NCI-H748 treated with DMSO at 0.1 percent for 48 hours (cell line): ENCODE results near the gene TBL2.
"Not testable (repeated sequence)": the region's sequence is repeated elsewhere in the genome, so short reads cannot be mapped to it uniquely, and the experiment has no call there.

Source experiments
- DNase-seq: peaks from one replicate; lab custom pipeline; 2025; lab: John Stamatoyannopoulos, UW

TBL2 gene, protein sequence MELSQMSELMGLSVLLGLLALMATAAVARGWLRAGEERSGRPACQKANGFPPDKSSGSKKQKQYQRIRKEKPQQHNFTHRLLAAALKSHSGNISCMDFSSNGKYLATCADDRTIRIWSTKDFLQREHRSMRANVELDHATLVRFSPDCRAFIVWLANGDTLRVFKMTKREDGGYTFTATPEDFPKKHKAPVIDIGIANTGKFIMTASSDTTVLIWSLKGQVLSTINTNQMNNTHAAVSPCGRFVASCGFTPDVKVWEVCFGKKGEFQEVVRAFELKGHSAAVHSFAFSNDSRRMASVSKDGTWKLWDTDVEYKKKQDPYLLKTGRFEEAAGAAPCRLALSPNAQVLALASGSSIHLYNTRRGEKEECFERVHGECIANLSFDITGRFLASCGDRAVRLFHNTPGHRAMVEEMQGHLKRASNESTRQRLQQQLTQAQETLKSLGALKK

DNA sequence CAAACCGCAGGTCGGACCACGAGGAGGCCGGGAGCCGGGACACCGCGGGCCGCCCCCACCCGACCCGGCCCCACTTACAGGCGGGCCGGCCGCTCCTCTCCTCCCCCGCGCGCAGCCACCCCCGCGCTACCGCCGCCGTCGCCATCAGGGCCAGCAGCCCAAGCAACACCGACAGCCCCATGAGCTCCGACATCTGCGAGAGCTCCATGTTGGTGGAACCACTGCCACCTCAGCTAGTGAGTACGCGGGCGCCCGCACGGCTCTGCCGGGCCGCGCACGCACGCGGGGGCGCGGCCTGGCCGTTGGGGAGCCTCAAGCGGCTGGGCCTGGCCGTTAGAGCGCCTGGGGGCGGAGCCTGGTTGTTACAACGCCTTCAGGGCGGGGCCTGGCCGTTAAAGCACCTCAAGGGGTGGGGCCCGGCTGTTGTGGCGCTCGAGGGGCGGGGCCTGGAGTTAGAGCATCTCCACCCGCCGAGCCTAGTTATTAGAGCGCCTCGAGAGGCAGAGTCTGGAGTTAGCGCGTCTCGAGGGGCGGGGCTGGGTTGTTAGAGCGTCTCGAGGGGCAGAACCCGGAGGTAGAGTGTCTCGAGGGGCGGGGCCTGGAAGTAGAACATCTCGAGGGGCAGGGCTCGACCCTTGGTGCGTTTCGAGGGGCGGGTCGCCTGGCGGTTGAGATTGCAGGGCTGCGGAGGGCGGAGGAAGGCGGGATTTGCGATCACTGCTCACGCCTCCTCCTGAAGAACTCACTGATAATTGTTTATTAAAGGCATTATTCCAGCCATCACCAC is at the start of gene TBL2:
Gene TBL2, minus strand, starts transcription at position 238 of the 787 bp plus-strand sequence. Its CDS starts 30 bp downstream, at position 208.
- DNase-seq, result peak; percentile 97

DNA sequence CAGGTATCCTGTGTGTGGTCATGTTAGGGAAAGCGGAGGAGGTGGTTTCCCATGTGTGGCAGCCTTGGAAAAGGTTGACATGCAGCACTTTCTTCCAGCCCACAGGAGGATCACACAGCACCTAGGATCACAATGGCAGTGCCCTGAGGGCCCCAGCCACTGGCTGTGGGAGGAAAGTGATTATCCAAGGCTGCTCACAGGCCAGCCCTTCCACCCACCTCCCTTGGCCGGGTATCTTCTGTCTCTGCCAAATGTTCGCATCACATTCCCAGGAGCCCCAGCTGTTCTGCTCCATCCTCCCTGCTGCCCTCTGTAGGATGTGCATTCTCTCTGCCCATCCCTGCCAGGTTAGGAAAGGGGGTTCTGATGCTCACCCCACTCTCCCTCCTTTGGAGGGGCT is 48.4 kb upstream of the TBL2 start:
- no peak for DNase-seq

DNA sequence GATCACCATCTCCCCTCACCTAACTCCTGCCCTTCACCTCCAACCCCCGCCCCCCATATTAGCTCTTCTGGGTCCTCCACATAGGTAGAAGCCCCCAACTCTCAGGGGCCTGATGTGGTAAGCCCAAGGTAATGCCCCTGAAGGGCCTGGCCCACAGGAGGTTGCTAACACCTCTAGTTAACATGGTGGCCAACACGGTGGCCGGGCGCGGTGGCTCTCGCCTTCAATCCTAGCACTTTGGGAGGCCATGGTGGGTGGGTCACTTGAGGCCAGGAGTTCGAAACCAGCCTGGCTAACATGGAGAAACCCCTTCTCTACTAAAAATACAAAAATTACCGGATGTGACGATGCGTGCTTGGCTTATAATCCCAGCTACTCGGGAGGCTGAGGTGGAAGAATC is 46.9 kb upstream of the TBL2 start:
- no peak for DNase-seq

DNA sequence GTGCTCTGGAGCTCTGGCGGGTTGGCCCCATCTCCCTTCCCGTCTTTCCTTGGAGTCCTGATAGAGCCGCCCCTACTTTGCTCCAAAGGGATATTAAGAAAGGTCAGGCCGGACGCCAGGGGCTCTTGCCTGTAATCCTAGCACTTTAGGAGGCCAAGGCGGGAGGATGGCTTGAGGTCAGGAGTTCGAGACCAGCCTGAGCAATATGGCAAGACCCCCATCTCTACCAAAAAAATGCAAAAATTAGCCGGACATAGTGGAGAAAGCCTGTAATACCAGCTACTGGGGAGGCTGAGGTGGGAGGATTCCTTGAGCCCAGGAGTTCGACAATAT is 46.3 kb upstream of the TBL2 start:
- no peak for DNase-seq

DNA sequence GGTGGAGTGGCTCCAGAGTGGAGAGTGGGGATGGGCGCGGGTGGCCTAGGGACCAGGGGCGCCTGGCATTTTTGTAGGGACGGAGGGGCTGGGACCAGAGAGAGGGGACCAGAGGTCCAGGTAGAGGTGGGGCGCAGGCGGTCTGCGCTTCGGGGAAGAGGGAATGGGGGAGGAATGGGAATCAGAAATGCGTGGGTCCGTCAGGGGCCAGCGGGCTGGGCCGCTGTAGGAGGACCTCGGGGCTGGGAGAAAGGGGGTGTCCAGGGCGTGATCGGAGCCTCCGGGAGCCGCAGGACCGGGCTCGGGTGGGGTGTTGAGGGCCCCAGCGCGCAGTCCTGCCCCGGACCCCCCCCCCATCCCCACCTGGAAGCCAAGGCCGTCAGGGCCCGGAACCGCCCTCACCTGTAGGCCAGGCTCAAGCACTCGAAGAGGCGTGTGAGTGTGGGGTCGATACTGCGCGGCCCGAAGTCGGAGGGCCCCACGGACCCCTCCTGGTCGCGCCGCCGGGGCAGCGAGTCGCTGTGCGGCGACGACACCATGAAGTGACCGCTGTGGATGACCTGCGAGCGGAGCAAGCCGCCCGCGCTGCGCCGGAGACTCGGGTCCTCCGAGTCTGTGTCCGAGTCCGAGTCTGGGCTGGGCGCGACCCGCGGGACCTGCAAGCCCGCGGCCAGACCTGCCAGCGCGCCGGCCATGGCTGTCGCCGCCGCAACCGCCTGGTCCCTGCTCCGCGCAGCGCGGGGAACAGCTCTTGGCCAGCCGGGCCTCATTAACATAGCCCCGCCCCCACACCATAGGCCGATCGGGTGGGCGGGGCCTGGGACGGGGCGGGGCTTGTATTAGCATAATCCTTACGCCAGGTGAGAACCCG is 45.7 kb upstream of the TBL2 start, which contains the start of gene MLXIPL:
Gene MLXIPL, minus strand, starts transcription at position 725 of the 871 bp plus-strand sequence. Its CDS starts 30 bp downstream, at position 695.
- DNase-seq, result peak; percentile 78

DNA sequence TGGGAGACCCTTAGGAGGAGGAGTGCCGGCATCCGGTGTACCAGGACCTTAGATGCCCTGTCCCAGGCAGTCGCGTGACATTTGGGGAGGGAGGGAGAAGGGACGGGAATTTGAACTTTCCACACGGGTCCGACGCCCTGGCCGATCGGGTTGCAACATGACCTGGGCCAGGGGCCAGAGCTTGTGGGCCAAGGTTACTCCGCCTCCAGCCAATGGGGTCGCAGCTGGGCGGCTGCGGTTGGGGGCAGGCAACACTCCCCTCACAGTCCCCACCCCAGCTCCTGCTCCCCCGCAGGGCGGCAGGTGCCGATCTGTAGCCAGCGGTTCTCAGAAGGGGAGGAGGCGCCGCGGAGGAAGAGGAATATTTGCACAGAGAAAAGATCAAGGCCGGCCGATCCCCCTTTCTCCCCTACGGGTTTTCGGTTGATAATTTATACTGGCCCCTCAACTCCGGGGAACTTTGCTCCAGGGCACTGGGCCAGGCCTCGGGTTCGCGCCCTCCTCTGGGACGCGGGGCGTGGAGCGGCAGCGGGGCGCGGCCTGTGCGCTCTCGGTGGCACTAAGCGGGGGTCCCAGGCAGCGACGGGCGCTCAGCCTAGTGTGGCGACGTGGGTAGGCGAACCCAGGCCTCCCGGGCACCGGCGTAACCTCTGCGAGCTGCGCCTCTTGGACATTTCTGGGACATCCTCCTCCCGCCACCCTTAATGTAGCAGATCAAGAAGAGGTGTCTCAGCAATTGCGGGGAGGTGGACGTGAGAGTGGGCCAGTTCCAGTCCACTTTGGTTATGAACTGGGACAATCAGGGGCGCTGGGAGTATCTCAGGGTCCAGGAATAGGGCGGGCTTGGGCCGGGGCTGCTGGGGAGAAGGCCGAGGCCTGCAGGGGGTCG is 44.8 kb upstream of the TBL2 start:
- DNase-seq, result no peak

DNA sequence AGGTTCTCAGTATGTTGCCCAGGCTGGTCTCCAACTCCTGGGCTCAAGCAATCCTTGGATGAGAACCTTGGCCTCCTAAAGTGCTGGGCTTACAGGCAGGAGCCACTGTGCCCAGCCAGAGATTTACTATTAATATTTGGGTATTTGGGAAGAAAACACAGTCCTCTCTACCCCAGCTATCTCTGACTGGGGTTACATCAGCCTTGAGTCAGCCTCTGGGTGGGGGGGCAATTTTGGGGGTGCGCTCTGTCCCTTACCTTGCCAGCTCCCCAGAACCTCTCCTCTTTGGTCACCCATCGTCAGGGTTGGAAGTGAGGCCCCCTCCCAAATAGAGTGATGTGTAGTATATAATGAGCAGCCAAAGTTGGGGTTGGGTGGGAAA is 44.1 kb upstream of the TBL2 start:
- no peak for DNase-seq

DNA sequence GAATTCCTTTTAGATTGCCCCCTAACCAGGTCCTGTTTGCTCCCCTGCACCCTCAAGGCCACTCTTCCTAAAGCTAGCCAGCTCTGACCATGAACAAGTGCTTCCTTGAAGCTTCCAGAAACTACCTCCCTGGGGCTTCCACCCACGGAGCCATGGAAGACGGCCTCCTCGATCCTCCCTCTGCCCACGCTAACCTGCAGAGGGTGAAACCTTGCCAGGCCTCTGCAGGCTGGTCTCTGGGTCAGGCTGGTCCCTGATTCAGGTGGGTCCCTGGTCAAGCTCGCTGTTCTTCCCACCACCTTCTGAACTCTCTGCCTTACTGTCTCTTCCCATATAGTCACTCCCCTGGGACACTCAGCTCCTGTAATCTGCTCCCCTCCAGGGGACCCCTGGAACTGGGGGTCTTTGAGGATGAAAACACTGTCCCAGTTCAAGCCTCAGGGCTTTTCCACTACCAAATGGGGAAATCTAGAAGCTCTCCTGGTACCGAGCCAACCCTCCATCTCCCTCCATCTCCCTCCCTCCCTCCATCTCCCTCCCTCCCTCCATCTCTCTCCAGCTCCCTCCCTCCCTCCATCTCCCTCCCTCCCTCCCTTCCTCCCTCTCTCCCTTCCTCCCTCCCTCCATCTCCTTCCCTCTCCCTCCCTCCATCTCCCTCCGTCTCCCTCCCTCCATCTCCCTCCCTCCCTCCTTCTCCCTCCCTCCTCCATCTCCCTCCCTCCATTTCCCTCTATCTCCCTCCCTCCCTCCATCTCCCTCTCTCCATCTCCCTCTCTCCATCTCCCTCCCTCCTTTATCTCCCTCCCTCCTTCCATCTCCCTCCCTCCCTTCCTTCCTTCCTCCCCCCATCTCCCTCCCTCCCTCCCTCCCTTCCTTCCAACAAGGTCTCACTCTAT is 43.0 kb upstream of the TBL2 start:
- no peak for DNase-seq

DNA sequence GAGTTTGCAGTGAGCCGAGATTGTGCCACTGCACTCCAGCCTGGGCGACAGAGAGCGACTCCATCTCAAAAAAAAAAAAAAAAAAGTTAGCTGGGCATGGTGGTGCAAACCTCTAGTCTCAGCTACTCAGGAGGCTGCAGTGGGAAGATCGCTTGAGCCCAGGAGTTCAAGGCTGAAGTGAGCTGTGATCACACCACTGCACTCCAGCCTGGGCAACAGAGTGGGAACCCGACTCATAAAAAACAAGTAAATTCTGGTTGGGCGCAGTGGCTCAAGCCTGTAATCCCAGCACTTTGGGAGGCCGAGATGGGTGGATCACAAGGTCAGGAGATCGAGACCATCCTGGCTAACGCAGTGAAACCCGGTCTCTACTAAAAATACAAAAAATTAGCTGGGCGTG is 41.0 kb upstream of the TBL2 start:
- not testable (repeated sequence) for DNase-seq

DNA sequence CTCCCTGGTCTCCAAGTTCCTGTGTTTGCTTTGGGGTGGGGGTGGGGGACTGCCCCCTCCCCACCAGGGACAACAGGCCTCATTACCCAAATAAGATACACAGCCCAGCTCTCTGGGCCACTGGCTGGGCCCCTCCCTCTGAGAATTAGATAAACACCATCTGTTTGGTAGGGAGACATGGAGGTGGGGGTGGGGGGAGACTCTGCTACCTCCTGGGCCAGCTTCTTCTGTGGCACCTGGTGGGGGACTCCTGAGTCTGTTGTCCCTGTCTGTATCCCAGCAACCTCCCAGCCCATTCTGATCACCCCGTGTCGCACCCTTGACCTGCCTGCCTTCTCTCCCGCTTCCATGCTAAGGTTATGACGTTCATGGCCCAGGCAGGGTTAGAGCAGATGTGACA is 40.2 kb upstream of the TBL2 start:
- DNase-seq, result no peak

DNA sequence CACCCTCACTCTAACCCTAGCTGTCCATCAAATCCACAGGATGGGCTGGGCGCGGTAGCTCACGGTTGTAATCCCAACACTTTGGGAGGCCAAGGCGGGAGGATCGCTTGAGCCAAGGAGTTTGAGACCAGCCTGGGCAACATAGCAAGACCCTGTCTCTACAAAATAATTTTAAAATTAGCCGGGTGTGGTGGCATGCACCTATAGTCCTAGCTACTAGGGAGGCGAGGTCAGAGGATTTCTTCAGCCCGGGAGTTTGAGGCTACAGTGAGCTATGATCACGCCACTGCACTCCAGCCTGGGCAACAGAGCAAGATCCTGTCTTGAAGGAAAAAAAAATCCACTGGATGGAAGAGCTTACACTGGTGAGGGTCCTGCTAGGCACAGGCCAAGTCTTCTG is 39.1 kb upstream of the TBL2 start:
- DNase-seq, result not testable (repeated sequence)

DNA sequence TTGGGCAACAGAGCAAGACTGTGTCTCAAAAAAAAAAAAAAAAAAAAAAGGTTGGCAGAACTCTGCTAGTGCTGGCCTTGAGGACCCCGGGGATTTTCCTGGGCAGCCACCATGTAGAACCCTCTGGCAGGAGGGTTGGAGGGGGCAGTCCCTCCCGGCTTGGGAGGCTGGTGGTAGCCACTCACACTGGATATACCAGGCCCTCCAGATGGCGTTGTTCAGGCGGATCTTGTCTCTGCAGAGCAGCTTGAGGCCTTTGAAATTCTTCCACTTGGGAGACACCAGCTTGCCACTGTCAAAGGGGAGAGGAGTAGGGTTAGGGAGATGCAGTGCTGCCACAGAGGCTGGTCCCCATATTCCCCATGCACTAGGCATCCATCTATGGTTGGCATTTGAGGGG is 37.5 kb upstream of the TBL2 start:
- no peak for DNase-seq

DNA sequence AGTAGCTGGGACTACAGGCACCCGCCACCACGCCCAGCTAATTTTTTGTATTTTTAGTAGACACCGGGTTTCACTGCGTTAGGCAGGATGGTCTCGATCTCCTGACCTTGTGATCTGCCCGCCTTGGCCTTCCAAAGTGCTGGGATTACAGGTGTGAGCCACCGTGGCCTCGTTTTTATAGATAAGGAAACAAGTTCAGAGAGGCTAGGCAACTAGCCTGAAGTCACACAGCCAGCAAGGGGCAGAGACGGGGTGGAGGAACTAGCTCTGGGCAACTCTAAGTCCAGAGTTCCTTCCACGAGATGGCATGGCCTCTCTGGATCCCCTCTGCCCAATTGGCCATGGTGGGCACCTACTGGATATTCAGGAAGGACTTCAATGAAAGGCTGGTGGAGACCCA is 36.6 kb upstream of the TBL2 start:
- not testable (repeated sequence) for DNase-seq

DNA sequence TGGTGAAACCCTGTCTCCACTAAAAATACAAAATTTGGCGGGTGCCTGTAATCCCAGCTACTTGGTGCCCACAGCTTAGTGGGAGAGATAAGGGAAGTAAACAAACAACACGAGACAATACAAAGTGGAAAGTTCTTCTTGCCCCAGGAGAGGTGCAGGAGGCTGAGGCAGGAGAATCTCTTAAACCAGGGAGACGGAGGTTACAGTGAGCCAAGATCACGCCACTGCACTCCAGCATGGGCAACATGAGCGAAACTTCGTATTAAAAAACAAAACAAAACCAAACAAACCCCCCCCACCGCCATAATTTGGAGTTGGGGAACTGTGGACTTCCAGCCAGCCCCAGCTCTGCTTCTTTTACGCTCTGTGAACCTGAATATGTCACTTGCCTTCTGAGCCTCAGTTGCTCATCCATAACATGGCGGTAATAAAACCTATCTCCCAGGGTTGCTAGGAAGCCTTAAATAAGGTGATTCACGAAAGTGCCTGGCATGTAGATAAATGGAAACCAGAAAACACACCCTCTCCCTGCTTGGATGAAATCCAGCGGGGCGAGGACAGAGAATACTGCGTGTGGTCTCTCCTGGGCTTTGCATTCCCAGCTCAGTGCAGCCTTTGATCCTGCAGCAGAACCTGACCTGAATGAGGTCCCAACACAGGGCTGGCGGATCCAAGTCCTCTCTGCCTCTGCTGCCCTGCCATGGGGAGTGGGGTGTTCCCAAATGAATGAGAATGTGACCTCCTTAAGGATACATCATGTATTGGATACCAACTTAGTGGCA is 35.8 kb upstream of the TBL2 start:
- DNase-seq, result no peak

DNA sequence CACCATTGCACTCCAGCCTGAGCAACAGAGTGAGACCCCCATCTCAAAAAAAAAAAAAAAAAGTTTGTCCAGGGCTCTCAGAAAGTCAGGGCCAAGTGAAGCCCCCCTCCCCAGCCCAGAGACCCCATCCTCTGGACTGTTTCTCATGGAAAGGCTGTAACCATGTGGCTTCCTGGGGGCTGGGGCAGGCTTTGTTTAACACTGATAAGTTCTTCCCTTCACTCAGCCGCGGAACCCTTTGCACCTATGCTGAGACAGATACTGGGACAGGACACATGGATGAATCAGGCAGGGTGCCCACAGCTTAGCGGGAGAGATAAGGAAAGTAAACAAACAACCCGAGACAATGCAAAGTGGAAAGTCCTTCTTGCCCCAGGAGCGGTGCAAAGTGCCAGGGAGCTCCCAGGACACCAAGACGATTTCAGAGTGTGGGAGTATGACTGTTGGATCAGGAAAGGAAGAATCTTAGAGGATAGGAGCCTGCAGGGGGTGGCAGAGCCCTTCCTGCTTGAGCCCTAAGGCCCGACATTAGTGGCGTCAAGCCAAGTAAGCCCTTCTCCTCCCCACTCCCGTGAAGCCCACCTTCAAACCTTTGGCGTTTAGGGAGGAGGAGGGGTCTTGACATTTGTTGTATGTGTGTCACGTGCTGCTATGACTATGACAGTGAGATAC is 34.4 kb upstream of the TBL2 start:
- DNase-seq, result no peak

DNA sequence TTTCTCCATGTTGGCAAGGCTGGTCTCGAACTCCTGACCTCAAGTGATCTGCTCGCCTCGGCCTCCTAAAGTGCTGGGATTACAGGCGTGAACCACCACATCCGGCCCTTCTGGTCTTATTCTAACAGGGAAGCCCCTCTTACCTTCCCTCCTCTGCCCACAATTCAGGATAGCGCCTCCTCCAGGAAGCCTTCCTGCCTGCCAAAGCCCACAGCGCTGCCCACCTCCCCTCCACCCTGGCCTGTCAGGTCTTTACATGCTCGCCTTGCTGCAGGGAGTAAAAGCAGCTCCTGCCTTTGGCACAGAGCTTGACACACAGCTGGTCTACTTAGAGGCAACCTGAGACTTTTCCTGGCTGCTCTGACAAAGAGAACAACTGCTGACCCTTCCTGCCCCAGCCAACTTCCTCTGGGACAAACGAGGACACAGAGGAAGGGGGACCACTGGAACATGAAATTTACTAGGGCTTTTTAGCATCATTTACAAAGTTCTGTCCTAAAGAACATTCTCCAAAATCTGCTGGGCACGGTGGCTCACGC is 32.7 kb upstream of the TBL2 start:
- DNase-seq, result no peak

DNA sequence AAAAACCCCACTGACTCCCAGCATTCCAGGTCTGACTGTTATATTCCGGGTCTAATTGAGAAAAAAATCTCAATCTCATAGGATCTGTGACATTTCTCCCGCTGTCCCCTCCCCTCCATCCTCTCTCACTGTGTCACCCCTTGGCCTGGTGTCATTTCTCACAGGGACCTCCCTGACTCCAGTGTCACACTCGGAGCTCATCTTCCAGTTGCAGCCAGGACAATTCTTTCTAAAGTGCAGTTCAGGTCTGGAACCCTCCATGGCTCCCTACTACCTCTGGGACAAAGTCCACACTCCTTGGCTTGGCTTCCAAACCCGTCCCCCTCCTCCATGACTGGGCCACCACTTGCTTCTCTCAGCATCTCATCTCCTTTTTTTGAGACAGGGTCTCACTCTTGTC is 31.7 kb upstream of the TBL2 start:
- DNase-seq, result no peak

DNA sequence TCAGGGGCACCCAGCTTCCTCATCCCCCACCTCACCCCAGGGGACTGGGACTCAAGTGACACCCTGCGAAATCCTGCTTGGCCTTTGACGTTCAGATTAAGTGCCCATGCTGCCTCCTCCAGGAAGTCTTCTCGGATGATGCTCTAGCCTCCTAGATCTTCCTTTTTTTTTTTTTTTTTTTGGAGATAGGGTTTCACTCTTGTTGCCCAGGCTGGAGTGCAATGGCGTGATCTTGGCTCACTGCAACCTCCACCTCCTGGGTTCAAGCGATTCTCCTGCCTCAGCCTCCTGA is 29.3 kb upstream of the TBL2 start:
- DNase-seq, result not testable (repeated sequence)
